ENCODE results near the gene BID. TPM values are rescaled to one million over a fixed set of nuclear protein-coding genes. Genes with fewer than 3 reads are reported as not detected.

BID gene
- total RNA-seq, 1 experiment from 2014 or later, result 58.2 TPM

DNA sequence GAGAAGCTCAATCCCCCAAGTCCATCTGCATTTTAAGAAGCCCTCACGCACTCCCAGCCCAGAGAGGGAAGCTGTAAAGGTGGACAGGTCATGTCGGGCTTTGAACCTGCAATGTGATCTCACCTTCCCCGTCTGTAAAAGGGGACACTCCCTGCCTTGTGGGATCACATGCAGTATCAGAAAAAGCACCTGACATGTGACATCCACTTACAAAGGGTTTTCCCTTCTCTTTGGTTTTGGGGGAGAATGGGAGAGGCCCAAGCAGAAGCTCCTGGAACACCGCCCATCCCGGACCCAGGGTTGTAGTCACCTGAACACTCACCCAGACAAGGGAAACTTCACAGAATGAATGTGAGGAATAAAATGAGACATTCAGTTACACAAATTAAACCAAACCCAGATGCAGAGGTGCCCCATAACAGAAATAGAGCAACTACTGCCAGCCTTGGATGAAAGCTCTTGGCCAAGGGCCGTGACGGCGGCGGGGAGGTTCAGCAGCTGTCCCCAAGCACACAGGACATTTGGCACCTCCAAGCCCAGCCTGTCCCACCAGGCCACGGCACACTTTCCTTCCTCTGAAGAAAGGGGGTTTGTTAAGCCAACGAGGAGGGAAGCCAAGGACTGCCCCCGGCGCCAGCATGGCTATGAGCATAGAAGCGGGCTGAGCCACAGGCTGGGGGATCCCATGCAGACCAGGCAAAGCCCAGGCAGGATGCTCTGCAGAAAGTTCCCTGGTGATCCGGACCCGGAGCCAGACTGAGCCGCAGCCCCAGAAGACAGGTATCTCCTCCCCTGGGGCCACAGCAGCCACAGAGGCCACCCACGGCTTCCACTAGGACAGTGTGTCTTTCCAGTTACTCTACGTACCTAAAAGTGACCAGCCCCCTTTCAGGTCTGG, 3.8 kb downstream of the BID start (continued):
- TF ChIP-seq ATF3 (IDR thresholded peaks at IDR 0.05) (no peak), EZH2phosphoT487 (IDR thresholded peaks at IDR 0.05; ENCODE audit: borderline replicate concordance) (no peak), MAX (IDR thresholded peaks at IDR 0.05) (no peak), JUND (IDR thresholded peaks at IDR 0.05) (no peak), EGR1 (IDR thresholded peaks at IDR 0.05; ENCODE audit: low read depth) (no peak)

DNA sequence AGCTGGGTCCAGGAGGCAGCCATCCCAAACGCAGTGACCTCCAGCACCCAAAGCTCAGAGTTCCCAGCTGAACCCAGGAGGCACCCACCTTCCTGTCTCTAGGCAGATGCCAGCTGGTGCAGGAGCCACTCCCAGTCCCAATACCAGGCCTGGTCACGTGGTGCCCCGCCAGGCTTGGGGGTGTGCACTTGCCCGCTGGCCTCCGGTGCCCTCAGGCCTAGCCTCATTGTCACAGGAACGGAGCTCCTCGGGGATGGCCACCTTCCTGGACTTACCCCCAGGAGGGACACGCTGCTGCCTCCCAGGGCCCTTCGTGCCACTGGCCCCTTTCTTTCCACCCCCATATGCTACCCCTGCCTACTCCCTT, 4.6 kb downstream of the BID start:
- no peak for TF ChIP-seq MAX (IDR thresholded peaks at IDR 0.05)

More for the DNA sequence above, 4.6 kb downstream of the BID start:
- ChIA-PET CTCF (interaction anchor here (0.9 kb wide), 1 partner anchor 307 kb away, joined by 3 read pairs; no protein-coding TSS in a partner anchor), POLR2A (no interaction called here), RAD21 (ENCODE audit: low non-redundant PET in 1 of 2, low total read pairs in 2 of 2, uncharacterized antibody in 2 of 2, unreplicated experiment in 2 of 2) (interaction anchor here in 1 of 2 experiments (0.6 kb wide), 1 partner anchor 268 kb away, joined by 4 read pairs; no protein-coding TSS in a partner anchor)
- H3K27ac ChIP-seq (ENCODE audit: low read depth, low read length), result no peak overlapping the region
- H2AFZ ChIP-seq (ENCODE audit: low read depth, low read length, poor library complexity, severe bottlenecking), result no peak overlapping the region
- BruUV-seq (replicated peaks), result no TSS peak
- no peaks in the 10 kb centered on the region for H3K9me2 ChIP-seq (ENCODE audit: insufficient read depth)
- H3K4me2 ChIP-seq (ENCODE audit: low read length), result no peak overlapping the region
- H3K9me3 ChIP-seq (ENCODE audit: control insufficient read depth in 1 of 2, insufficient read depth in 1 of 2, low read depth in 1 of 2, low read length in 2 of 2), result no peaks in the 10 kb centered on the region
- no peak for ATAC-seq
- H3K27me3 ChIP-seq (ENCODE audit: insufficient read depth, low read length), result no peaks in the 10 kb centered on the region
- intact Hi-C loops (cut with micrococcal nuclease), result no loop called here
- H3K9ac ChIP-seq (ENCODE audit: low read length), result no peak overlapping the region
- DNase-seq (ENCODE audit: low read depth, low spot score), result no peak
- H4K20me1 ChIP-seq (ENCODE audit: insufficient read depth), result no peaks in the 10 kb centered on the region
- H3K4me3 ChIP-seq (replicated peaks in 1 of 2; ENCODE audit: low read depth in 1 of 2, low read length in 2 of 2), result no peak overlapping the region
- no peaks in the 10 kb centered on the region for H3K36me3 ChIP-seq (ENCODE audit: control insufficient read depth in 1 of 2, insufficient read depth in 2 of 2, low read length in 2 of 2)
- H3K79me2 ChIP-seq (ENCODE audit: insufficient read depth, low read length), result peaks cover 71% of the 10 kb centered on the region
- H3K4me1 ChIP-seq (ENCODE audit: control insufficient read depth in 1 of 2, insufficient read depth in 2 of 2, low read length in 2 of 2), result peaks cover 12 to 16% of the 10 kb centered on the region in 2 experiments; a peak in 3 of 4 replicates
